AG09309 (cell line): Measurements from ENCODE around the gene EDA.

Experiments used
- DNase-seq: peaks from one replicate; pipeline ENCODE4 v3.0.0-alpha.2; 2010; ENCODE audit warnings: low read depth
- H3K4me3 ChIP-seq: 2 replicates; pipeline ENCODE4 v1.5.1; 2011; ENCODE audit warnings: mild to moderate bottlenecking, low read depth, low read length, moderate library complexity; ENCODE audit not compliant: control insufficient read depth
- TF ChIP-seq, protein P1 (sequence below): IDR thresholded peaks from 2 replicates; pipeline ENCODE4 v1.5.1; 2011; ENCODE audit warnings: mild to moderate bottlenecking, low read depth, low read length, inconsistent platforms; ENCODE audit not compliant: insufficient read depth, control insufficient read depth; ENCODE audit errors: missing control alignments

EDA gene

DNA sequence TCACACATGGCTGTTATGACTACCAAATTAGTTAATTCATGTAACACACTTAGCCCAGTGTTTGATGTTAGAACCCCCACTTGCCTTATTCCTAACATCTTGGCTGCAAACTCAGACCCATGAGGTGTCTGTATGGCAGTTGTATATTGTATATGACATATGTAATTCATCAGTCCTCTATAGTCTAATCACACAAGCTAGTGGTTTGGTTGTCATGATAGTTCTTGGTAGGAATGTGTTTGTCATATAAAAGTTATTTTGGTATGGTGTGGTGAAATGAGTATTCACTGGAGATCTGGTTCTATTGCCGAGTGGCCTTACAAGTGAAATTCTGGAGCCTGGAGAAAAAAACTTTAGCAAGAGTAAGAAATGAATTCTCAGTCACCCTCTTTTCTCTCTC, 284.6 kb downstream of the EDA start:
- TF ChIP-seq, protein P1, sequence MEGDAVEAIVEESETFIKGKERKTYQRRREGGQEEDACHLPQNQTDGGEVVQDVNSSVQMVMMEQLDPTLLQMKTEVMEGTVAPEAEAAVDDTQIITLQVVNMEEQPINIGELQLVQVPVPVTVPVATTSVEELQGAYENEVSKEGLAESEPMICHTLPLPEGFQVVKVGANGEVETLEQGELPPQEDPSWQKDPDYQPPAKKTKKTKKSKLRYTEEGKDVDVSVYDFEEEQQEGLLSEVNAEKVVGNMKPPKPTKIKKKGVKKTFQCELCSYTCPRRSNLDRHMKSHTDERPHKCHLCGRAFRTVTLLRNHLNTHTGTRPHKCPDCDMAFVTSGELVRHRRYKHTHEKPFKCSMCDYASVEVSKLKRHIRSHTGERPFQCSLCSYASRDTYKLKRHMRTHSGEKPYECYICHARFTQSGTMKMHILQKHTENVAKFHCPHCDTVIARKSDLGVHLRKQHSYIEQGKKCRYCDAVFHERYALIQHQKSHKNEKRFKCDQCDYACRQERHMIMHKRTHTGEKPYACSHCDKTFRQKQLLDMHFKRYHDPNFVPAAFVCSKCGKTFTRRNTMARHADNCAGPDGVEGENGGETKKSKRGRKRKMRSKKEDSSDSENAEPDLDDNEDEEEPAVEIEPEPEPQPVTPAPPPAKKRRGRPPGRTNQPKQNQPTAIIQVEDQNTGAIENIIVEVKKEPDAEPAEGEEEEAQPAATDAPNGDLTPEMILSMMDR, result no peak
- H3K4me3 ChIP-seq, result no peak overlapping the region

DNA sequence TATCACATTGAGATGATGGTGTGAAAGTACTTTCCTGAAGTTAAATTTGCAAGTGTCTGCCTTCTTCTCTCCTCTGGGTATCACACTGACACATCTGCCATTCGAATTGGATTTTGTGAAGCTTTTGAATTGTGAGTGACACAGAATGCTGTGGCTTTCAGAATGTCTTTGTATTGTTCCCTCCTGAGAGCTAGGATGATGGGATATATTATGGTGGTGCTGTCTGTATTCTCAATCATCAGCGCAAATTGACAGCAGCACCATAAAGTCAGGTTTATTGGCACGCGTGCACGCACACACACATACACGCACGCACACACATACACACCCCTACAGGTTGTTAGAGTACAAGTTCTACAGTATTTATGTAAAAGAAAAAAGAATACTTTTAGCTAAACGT, 290.5 kb downstream of the EDA start:
- TF ChIP-seq, protein P1, result no peak
- no peak overlapping the region for H3K4me3 ChIP-seq
- no peak for DNase-seq

More for the DNA sequence above, 284.6 kb downstream of the EDA start:
- no peak for DNase-seq

DNA sequence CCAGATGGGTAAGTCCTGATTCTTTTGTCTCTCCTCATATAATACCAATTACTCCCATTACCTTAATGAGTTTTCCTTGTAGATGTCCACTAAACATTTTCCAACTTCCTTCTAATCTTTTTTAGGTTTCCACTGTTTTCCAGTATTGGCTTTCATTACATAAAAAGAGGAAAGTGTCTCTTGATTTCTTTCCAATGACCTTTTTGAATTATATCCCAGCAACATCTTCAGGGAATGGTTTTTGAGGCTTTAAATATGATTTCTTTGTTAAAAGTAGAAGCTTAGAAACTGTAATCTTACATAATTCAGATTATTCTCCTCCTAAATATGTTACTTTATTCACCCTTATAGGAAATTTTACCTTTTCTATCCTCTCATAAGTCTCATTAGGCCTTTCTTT, 298.9 kb downstream of the EDA start:
- TF ChIP-seq, protein P1, result no peak
- no peak for DNase-seq
- H3K4me3 ChIP-seq, result no peak overlapping the region

DNA sequence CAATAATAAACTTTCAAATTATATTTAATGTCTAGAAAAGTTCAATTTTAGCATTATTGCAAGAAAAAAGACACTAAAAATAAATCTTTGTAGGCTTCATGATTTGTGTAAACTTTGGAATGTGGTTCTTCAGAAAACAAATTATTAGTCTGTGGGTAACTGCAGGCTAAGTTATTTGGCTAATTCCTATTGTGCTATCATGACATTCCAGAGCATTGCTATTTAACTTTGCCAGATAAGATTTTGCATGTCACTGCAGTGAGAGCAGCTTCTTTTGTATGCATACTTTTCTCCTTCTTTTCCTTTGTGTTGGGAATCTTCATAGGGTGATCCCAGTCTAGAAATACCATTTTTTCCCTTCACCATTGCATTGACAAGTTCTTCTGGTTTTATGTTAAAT, 303.8 kb downstream of the EDA start:
- TF ChIP-seq, protein P1, result no peak
- no peak for DNase-seq
- H3K4me3 ChIP-seq, result no peak overlapping the region

GRCh38 chrX:69932323-69932722, 316.4 kb downstream of the EDA start:
- TF ChIP-seq, protein P1, result no peak
- no peak overlapping the region for H3K4me3 ChIP-seq
- no peak for DNase-seq

DNA sequence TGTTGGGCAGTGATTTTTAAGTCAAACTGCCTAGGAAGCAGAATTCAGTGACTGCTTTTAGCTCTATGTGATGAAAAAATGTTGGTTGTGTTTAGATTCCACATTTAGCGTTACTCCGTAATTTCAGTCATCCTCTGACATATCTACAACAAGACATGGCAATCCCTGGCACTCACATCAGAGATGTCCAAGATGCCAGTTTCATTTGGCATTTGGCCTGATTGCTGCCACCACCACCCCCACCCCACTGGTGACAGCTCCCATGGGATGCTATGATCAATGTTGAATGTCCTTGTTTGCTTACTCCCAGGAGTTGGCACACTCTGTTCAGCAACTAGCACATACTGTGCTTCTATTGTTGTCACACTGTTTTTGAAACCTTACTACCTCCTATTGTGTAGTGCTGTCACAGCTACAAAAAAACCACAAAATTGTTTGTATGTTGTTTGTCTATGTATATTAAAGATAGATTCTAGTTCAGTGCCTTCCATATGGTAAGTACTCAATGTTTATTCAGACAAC, 332.4 kb downstream of the EDA start:
- TF ChIP-seq, protein P1, result no peak
- DNase-seq, result no peak
- no peak overlapping the region for H3K4me3 ChIP-seq

DNA sequence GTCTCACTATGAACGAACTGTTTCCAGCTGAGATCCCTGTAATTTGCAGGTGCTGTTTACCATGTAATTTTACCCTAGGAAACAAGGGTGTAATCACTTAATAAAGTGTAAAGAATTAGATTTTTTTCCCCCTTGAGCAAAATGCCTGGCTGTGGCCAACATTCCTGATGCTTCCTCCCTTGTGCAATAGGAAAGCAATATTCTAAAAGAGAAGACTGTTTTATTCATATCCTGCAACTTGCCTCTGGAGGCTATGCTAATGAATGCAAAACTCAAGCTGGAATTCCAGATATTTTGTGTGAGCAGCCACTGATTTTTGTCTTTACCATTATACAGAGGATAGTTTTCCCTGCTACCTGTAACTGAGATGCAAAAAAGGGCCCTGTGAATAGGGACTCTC, 335.8 kb downstream of the EDA start:
- no peak overlapping the region for H3K4me3 ChIP-seq
- TF ChIP-seq, protein P1, result no peak
- DNase-seq, result no peak
